ENCODE data around the gene SCT.
"Not testable (repeated sequence)": the region's sequence is repeated elsewhere in the genome, so short reads cannot be mapped to it uniquely, and the experiment has no call there.

The SCT gene, protein sequence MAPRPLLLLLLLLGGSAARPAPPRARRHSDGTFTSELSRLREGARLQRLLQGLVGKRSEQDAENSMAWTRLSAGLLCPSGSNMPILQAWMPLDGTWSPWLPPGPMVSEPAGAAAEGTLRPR

DNA sequence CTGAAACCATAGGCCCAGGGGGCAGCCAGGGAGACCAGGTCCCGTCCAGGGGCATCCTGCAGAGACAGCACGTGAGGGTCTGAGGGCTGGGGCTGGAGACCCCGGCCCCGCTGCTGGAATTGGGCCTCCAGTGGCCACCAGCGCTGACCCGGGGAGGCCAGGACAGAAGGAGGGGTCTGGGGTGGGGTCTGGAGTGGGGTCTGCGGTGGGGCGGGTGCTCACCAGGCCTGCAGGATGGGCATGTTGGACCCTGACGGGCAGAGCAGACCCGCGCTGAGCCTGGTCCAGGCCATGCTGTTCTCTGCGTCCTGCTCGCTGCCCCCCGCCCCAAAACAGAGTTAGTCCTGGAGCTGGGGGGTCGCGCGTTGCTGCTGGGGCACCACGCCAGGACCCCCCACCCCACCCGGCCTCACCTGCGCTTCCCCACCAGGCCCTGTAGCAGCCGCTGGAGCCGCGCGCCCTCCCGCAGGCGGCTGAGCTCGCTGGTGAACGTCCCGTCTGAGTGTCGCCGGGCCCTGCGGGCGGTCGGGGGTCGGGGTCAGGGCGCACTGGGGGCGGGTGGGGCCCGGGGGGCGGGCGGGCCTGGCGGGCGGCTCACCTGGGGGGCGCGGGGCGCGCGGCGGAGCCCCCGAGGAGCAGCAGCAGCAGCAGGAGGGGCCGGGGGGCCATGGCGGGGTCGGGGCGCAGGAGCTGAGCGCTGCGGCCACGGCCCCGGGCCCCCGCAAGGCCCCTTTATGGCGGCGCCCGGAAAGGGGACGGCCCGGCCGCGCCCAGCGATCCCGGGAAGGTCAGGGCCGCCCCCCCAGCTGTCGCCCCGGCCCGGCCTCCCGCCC, at the start of gene SCT:
Gene SCT (minus strand): TSS at position 707 of the 833 bp plus-strand sequence. CDS start 38 bp downstream, at position 669.
- DNase-seq: no peak

DNA sequence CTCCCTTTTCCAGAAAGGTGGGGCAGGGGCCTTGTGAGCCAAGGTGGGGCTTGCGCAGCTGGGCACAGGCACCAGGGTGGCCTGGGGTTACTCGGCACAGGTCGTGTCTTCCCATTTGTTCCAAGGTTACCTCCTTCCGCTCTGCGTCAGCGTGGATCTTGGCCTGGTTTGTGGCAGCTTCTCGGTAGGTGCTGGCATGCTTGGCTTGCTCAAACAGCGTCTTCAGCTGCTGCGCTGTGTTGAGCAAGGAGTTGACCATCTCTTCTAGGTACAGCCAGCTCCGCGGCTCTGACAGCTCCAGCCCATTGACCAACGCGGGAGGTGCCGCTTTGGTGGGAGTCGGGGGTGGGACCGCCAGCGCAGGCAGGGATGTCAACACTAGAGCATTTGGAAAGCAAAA, 47.4 kb upstream of the SCT start:
- no peak for DNase-seq

DNA sequence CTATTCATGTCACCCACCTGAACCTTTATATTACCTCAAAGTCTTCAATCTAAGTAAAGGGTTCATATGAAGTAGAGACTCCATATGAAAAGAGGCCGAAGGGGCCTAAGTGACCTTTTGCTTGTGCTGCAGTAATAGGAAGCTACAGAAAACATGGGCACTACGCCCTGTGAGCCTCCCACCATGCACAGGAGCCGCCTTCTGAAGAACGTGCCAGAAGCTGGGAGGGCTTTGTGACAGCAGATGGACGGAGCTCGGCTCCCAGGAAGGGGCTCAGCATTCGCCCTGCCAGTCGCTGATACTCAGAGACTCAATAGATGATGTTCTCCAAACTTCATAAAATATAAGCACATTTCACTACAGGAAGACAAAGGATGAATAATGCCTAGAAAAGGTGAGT, 46.9 kb upstream of the SCT start:
- DNase-seq: no peak

DNA sequence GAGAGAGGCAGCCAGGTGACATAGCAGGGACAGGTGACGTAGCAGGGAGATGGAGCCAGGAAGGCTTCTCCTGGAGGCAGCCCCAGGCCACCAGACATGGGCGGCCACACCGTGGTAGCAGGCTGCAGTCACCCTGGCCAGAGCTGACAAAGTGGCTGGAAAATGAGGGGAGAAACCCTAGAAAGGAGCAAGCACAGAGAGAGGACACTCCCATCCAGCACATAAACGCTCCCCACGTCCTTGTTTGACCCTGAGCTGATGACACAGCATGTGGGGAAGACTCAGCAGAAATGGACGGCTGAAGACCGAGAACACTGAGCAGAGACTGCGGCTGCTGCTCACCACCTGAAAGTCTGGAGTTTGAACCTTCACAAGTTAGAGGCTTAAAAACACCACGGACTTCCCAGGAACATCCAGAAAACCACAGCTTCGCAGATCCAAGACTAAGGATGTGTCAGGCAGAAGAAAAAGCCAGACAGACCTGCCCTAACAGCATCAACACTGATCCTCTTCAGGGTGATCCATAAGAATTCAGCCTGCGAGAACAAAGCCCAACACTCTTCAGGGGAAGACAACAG, 38.8 kb upstream of the SCT start:
- DNase-seq: no peak

DNA sequence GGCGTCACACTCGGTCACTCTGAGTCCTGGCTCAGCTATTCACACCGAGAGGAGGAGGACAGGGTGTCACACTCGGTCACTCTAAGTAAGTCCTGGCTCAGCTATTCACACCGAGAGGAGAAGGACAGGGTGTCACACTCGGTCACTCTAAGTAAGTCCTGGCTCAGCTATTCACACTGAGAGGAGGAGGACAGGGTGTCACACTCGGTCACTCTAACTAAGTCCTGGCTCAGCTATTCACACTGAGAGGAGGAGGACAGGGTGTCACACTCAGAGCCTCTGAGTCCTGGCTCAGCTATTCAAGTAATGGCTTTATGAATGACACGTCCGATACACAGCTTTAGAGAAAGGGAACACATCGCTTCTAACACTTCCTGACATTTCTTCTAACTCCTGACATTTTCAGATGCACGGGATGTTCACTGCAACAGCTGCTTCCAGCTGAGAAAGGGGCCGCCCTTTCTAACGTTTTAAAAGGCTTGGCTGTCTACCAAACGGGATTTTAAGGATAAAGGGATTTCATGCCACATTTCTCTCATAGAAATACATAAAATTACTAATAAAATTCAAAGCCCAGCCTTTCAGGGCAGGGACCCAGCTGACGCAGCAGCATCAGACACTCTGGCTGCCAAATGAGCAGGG, 38.2 kb upstream of the SCT start:
- no peak for DNase-seq

DNA sequence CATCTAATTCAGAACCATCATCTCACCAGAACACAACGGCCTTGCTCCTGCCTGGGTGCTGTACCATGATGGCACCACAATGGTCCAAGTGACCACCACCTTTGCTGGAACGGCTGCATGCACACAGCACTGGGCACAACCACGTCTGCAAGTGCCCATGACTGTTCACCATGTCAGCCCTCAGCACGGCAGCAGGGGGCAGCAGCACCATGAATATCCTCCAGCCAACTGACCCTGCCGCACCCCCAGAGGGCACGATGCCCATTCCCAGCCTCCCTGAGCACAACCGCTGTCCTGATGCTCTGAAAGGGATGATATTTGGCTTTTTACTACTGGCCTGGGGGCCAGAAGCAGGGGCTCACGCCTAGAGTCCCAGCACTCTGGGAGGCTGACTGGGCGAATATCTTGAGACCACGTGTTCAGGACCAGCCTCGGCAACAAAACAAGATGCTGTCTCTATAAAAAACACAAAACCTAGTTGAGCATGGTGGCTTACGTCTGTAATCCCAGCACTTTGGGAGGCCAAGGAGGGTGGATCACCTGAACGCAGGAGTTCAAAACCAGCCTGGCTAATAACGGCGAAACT, 35.8 kb upstream of the SCT start:
- no peak for DNase-seq

DNA sequence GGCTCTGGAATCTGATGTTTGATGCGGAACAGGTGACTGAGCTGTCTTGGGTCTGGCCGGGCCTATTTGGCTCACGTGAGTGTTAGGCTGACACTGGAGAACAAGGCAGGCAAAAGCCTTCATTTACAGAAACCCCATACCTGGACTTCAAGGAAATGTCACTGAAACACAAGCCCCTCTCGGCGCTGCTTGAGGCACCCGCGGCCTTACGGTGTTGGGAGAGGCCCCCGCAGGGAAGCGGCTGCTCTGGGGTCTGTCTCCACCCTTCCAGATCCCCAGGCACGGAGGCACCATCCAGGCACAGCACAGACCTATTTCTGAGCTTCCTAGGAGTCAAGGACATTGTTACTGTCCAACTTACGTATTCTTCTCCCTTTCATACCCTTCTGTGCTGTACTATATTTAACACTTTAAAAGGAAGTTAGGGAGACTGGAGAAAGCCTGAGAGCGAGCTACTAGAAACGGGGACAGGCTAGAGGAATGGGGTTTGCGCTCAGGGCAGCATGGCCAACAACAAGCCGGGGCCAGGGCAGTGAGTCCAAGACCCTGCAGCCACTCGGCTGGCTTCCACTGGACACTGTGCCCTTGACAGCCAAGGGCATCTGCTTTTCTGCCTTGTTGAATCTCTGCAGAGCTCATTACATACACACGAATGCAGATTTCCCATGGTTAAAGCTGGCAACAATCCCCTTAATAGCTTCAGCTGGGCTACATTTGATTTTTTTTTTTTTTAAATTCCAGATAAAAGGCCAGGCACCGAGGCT, 33.9 kb upstream of the SCT start:
- DNase-seq: no peak

DNA sequence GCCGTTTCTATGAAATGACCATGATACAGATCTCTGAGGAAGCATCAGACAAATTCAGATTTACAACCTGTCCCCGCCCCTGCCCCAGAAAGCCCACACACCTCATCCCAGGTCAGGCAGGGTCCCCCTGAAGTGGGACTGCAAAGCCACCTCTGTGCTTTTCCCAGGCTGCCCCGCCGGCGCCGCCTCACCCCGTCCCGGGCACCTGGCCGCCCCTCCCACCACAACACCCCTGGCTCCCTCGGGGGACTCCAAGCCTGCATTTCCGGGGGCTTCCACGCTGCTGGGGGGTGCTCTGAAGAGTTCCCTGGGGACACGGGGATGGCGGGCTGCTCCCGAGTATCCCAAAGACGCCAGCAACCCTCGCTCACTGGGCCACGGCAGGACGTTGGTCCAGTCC, 33.3 kb upstream of the SCT start:
- DNase-seq: no peak

DNA sequence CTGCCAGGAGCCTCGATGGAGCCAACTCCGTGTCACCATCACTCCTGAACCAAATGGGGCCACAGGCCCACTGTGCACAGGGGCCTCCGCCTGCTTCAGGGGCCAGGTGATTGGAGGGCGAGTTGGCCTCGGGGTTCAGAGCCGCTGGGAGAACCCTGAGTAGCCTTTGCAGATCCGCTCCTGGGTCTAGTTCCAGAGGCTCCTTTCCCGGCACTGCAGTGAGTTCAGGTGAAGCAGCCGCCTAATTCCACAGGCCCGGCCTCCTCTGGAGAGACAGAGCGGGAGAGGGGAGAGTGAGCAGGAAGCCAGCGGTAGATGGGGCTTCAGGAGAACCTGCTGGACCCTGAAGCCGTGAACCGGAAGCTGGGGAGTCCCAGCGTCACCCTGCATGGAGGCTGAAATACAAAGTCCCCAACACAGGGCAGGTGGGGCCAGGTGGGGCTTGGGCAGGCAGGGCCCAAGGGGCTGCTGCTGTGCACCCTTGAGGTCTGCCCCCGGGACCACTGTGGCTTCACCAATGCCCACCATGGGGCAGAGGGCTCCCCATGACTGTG, 32.6 kb upstream of the SCT start:
- no peak for DNase-seq

DNA sequence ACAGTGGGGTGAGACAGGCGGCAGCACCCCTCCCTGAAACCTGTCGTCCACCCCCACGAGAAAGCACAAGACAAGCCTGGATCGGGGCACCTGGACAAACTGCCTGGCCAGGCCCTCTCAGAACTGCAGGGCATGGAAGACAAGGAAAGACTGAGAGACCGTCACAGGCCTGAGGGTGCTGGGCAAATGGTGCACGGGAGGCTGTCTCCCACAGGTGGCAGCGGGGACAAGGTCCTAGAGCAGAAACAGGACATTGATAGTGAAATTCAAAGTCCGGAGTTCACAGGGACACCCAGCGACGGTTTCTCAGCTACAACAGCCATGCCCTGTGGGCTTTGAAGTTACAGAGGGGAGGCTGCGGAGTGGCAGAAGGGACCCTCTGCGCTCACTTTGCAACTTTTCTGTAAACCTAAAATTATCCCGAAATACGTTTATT, 30.7 kb upstream of the SCT start:
- DNase-seq: no peak

DNA sequence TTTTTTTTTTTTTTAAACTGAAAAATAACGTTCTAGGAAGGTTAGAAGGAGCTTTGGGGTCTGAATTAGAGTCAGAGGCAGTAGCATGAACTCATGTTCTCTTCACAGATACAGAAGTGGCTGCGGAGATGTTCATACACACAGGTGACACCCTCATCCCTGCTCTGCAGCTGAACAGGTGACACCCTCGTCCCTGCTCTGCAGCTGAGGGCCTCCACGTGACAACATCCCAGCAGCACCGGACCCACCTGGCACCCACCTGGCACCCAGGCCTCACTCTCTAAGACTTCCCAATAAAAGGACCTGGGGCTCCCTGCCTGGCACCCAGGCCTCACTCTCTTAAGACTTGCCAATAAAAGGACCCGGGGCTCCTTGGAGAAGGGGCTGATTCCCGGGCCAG, 29.9 kb upstream of the SCT start:
- no peak for DNase-seq

DNA sequence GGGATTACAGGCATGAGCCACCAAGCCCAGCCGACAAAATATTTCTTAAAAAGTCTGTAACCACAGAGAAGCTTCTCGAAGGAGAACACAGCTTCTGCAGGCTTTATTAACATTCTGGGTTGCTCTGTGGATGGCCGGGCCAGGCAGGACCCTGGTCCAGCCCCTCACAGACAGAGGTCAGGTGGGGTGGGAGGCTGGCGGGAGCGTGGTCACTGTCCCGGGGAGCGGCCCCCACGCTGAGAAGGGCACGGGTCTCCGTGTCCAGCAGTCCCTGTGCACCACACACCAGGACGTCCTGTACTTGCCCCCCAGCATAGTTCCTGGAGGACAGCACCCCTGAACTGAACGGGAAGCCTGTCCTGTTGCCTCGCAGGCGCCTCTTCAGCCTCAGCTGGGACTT, 29.4 kb upstream of the SCT start:
- DNase-seq: no peak

DNA sequence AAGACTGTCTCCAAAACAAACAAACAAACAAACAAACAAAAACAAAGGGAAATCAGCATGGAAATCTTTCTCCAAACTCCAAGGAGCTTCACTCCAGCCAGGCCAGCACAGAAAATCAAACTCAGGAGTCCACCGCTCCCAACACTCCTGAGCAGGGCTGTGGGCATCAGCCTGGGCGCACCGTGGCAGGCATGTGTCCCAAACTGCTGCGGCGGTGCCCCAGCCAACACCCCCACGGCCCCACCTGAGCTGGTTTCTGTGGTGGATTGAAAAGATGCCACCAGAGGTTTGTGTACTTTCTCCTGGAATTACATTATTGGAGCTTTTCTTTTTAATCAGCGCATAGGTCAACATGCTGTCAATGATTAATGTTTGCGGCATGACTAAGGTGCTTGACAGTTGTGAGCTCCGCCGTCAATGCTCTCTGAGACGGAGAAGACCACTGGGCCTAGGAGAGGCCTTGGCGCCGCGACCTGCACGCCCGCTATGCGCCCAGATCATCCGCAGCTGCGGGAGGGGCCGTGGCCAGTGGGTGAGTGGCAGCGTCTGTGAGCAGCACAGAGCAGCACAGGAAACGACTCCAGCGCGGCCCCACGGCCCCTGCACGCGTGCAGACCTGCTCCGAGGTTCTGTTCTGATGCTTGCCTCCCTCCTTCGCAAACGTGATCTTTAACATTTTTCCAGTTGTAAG, 28.2 kb upstream of the SCT start:
- DNase-seq: no peak

DNA sequence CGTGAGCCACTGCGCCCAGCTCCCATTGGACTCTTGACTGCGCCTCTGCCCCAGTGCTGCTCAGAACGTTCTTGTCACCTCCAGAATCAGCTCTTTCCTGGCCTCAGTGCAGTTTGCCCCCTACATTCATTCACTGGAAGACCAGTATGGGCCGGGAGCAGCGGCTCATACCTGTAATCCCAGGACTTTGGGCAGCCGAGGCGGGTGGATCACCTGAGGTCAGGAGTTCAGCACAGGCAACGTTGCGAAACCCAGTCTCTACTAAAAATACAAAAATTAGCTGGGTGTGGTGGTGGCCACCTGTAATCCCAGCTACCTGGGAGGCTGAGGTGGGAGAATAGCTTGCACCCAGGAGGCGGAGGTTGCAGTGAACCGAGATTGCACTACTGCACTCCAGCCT, 27.5 kb upstream of the SCT start:
- DNase-seq: not testable (repeated sequence)

DNA sequence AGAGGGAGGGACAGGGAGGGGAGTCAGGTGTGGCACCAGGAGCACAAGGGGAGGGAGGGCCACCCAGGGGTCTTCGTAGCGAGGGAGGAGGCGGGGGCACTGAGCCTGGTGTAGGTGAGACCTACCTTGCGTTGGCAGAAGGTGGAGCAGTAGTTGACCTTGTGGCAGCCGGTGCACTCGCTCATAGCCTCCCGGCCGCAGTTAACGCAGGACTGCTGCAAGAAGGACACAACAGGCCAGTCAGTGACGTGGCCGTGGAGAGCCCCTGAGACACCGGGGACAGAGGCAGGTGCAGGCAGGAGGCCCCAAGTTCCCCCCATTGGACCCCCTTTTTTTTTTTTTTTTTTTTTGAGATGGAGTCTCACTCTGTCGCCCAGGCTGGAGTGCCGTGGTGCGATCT, 26.9 kb upstream of the SCT start:
- no peak for DNase-seq

DNA sequence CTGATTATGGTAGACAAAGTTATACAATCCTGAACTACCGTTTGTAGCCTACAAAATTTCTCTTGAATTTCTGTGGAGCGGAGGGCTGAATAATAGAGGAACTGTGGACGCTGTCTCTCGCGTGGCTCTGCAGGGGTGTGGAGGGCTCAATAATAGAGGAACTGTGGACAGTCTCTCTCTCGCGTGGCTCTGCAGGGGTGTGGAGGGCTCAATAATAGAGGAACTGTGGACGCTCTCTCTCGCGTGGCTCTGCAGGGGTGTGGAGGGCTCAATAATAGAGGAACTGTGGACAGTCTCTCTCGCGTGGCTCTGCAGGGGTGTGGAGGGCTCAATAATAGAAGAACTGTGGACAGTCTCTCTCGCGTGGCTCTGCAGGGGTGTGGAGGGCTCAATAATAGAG, 26.2 kb upstream of the SCT start:
- not testable (repeated sequence) for DNase-seq

DNA sequence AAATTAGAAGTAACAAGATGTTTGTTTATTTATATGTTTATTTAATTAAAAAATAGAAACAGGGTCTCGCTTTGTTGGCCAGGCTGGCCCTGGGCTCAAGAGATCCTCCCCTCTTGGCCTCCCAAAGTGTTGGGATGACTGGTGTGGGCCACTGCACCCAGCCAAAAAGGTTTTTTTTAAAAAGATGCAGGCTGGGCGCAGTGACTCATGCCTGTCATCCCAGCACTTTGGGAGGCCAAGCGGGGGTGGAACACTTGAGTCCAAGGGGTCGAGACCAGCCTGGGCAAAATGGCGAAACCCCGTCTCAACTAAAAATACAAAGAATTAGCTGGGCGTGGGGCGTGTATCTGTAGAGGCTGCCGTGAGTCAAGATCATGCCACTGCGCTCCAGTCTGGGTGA, 23.5 kb upstream of the SCT start:
- no peak for DNase-seq

DNA sequence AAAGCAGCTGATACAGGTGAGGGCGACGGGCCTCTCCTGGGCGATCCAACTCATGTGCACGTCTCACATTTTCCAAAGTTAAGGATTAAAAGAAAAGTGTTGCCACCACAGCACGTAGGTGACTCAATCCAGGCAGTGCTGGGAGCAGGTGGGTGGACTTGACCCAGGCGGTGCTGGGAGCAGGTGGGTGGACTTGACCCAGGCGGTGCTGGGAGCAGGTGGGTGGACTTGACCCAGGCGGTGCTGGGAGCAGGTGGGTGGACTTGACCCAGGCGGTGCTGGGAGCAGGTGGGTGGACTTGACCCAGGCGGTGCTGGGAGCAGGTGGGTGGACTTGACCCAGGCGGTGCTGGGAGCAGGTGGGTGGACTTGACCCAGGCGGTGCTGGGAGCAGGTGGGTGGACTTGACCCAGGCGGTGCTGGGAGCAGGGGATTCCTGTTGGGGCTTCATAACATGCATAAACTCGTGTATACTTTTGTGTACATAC, 20.7 kb upstream of the SCT start:
- not testable (repeated sequence) for DNase-seq

DNA sequence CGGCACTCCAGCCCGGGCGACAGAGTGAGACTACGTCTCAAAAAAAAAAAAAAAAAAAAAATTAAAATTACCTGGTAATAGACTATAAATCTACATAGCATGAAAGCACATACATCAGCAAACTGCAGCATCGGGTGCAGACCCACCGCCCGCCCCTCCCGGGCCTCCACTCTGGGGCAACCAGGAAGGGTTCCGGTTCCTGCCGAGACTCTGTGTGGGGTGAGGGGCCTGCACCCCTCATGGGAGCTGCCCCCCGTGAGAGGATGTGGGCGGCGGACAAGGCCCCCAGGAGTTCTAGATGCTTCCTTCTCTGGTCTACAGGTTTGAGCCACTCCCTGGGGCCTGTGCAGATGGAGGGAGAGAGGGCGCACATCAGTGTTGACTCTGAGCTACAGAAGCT, 19.2 kb upstream of the SCT start:
- DNase-seq: no peak

DNA sequence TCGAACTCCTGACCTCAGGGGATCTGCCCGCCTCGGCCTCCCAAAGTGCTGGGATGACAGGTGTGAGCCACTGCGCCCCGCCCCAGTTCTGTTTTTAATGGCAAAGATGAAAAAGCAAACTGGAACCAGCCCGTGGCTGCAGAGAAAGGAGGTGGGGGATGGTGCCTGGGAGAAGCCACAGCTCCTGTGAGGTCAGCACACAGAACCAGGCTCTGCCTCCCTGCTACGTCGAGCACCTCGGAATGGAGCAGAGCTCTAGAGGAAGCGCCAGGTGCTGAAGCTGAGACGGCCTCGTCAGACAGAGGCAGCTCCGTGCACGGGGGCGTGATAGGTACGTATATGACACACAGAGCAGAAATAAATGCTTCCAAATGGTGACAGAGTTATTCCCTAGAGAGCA, 18.6 kb upstream of the SCT start:
- DNase-seq: no peak

DNA sequence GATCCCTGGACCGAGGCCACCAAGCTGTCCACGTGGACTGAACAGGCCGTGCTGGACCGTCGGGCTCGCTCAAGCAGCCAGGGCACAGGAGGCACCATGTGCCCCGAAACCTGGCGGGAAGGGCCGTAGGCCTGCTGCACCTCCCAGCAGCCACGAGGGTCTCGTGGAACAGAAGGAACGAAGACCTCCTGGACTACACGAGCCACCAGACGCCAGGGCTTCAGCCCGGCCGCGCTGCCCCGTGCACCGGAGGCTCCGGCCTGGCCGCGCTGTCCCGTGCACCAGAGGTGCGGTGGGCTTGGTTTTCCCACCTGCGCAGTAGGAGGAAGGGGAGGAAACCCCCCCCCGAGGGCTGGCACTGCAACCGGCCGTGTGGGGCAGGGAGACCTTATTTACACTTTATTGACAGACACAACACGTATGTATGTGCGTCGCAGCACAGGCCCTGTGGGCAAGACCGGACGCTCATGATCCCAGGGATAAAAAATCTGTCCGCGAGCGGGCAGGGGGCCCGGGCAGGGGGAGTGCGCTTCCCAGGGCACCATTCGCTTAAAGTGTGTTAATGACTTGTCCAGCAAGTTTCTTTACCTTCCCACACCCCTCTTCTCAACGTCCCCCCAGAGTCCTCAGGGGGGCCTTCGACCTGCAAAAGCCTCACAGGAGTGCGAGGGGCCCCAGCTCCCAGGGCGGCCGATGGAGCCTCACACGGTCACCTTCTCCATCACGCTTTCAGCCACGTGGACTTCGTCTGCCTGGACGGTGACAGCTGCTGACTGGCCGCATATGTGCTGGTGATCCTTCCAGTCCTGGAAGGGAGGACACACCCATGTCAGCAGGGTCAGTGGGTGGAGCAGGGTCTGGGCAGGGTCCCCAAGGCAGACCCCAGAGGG, 17.1 kb upstream of the SCT start:
- DNase-seq: no peak
